OCI-LY3 (cell line): ENCODE results near the gene TTC13.

Source experiments
- H2AFZ ChIP-seq: fragments of 200-600, 300-600 bp; shearing (Covaris generic); 2 replicates; pipeline ENCODE4 v1.6.0; 2014; ENCODE audit warnings: antibody characterized with exemption, low read depth, low read length
- H3K27ac ChIP-seq: fragments of 200-600, 300-600 bp; sonication (generic); 2 replicates; pipeline ENCODE4 v1.5.1; 2014; ENCODE audit warnings: mild to moderate bottlenecking, low read length, moderate library complexity, mixed read lengths
- H3K27me3 ChIP-seq: fragments of 200-600, 300-600 bp; sonication (generic); 2 replicates; pipeline ENCODE4 v1.6.1; 2014; ENCODE audit warnings: low read depth, low read length, mixed read lengths
- H3K36me3 ChIP-seq: fragments of 200-600, 300-600 bp; sonication (generic); replicated peaks from 2 replicates; pipeline ENCODE3; 2014; ENCODE audit warnings: low read depth, low read length, mixed read lengths
- H3K4me1 ChIP-seq: fragments of 300-600, 200-600 bp; sonication (generic); 2 replicates; pipeline ENCODE4 v1.6.1; 2014; ENCODE audit warnings: low read length, mixed read lengths
- H3K4me2 ChIP-seq: fragments of 200-600, 300-600 bp; sonication (generic); 2 replicates; pipeline ENCODE4 v1.6.1; 2014; ENCODE audit warnings: low read length, mixed read lengths
- H3K4me3 ChIP-seq: fragments of 300-600, 200-600 bp; sonication (generic); 2 replicates; pipeline ENCODE4 v1.5.1; 2014; ENCODE audit warnings: antibody characterized with exemption, mild to moderate bottlenecking, low read length, moderate library complexity
- H3K79me2 ChIP-seq: fragments of 300-600, 200-600 bp; shearing (Covaris generic); 2 replicates; pipeline ENCODE4 v1.6.1; 2014; ENCODE audit warnings: mild to moderate bottlenecking, low read length, mixed read lengths
- H3K9ac ChIP-seq: fragments of 300-600, 200-600 bp; shearing (Covaris generic); 2 replicates; pipeline ENCODE4 v1.6.0; 2014; ENCODE audit warnings: mild to moderate bottlenecking, low read length, moderate library complexity
- H3K9me3 ChIP-seq: fragments of 200-600, 300-600 bp; shearing (Covaris generic); 2 replicates; pipeline ENCODE4 v1.6.1; 2014; ENCODE audit warnings: low read length, mixed read lengths; ENCODE audit not compliant: insufficient read depth
- H4K20me1 ChIP-seq: fragments of 200-600, 300-600 bp; sonication (generic); 2 replicates; pipeline ENCODE4 v1.6.1; 2016; ENCODE audit warnings: low read length, mixed read lengths; ENCODE audit not compliant: insufficient read depth
- CTCF ChIP-seq: fragments of 200-600, 300-600 bp; sonication (generic); IDR thresholded peaks from 2 replicates; pipeline ENCODE4 v1.5.1; 2014; ENCODE audit warnings: antibody characterized with exemption, low read length, low read depth
- EZH2phosphoT487 ChIP-seq: fragments of 200-600 bp; shearing (Covaris generic); IDR thresholded peaks from 2 replicates; pipeline ENCODE4 v1.6.1; 2018; ENCODE audit warnings: antibody characterized with exemption, mixed run types, low read depth

TTC13 gene

GRCh38 chr1:230864441-230864840 is 114.2 kb downstream of the TTC13 start:
- no peak for TF ChIP-seq EZH2phosphoT487
- TF ChIP-seq CTCF: no peak
- H3K27ac ChIP-seq: no peak overlapping the region
- H3K4me2 ChIP-seq: no peak overlapping the region
- peaks cover 16% of the 10 kb centered on the region for H3K27me3 ChIP-seq
- H4K20me1 ChIP-seq: no peaks in the 10 kb centered on the region
- no peaks in the 10 kb centered on the region for H3K9me3 ChIP-seq
- no peak overlapping the region for H3K4me3 ChIP-seq
- H3K9ac ChIP-seq: no peak overlapping the region
- H3K36me3 ChIP-seq: no peaks in the 10 kb centered on the region
- H2AFZ ChIP-seq: no peak overlapping the region
- peaks cover 10% of the 10 kb centered on the region; the same call in 1 of the 2 replicates for H3K4me1 ChIP-seq
- no peaks in the 10 kb centered on the region for H3K79me2 ChIP-seq

- H3K4me3 ChIP-seq: no peak overlapping the region
- TF ChIP-seq EZH2phosphoT487 (no peak), CTCF (no peak)
- no peaks in the 10 kb centered on the region for H3K79me2 ChIP-seq
- peaks cover 5% of the 10 kb centered on the region; the same call in 1 of the 2 replicates for H3K4me1 ChIP-seq
- no peak overlapping the region for H3K9ac ChIP-seq
- H3K9me3 ChIP-seq: no peaks in the 10 kb centered on the region
- no peak overlapping the region for H3K4me2 ChIP-seq
- H4K20me1 ChIP-seq: no peaks in the 10 kb centered on the region
- no peaks in the 10 kb centered on the region for H3K36me3 ChIP-seq
- peaks cover 11% of the 10 kb centered on the region; the same call in 1 of the 2 replicates for H3K27me3 ChIP-seq
- H2AFZ ChIP-seq: no peak overlapping the region
- H3K27ac ChIP-seq: no peak overlapping the region
Measured at GRCh38 chr1:230863449-230863848, 115.2 kb downstream of the TTC13 start.

- H3K9ac ChIP-seq: no peak overlapping the region
- H3K27me3 ChIP-seq: peaks cover 3% of the 10 kb centered on the region; the same call in 1 of the 2 replicates
- TF ChIP-seq EZH2phosphoT487 (no peak), CTCF (no peak)
- H2AFZ ChIP-seq: no peak overlapping the region
- no peaks in the 10 kb centered on the region for H3K4me1 ChIP-seq
- H3K9me3 ChIP-seq: no peaks in the 10 kb centered on the region
- H3K27ac ChIP-seq: no peak overlapping the region
- H4K20me1 ChIP-seq: no peaks in the 10 kb centered on the region
- H3K4me3 ChIP-seq: no peak overlapping the region
- H3K4me2 ChIP-seq: no peak overlapping the region
- no peaks in the 10 kb centered on the region for H3K79me2 ChIP-seq
- H3K36me3 ChIP-seq: no peaks in the 10 kb centered on the region
Measured at GRCh38 chr1:230861970-230862595, 116.6 kb downstream of the TTC13 start.

GRCh38 chr1:230861489-230861888 is 117.2 kb downstream of the TTC13 start:
- no peaks in the 10 kb centered on the region for H3K4me1 ChIP-seq
- no peak overlapping the region for H3K4me3 ChIP-seq
- H3K4me2 ChIP-seq: no peak overlapping the region
- no peaks in the 10 kb centered on the region for H3K79me2 ChIP-seq
- H3K27me3 ChIP-seq: no peaks in the 10 kb centered on the region
- no peaks in the 10 kb centered on the region for H3K9me3 ChIP-seq
- no peaks in the 10 kb centered on the region for H3K36me3 ChIP-seq
- H3K27ac ChIP-seq: no peak overlapping the region
- no peak overlapping the region for H2AFZ ChIP-seq
- no peak overlapping the region for H3K9ac ChIP-seq
- no peaks in the 10 kb centered on the region for H4K20me1 ChIP-seq
- TF ChIP-seq EZH2phosphoT487: no peak
- TF ChIP-seq CTCF: no peak
